ENCODE results near the gene CHMP4B. TPM values are rescaled to one million over a fixed set of nuclear protein-coding genes. Genes with fewer than 3 reads are reported as not detected.
A peak's percentile ranks its signal among the peaks of the same experiment; 100 is the strongest.

Gene CHMP4B
- total and polyA plus RNA-seq, 12 donors: 87.5 to 246 (median 103) TPM

GRCh38 chr20:33896509-33896908 lies 85.4 kb downstream of the CHMP4B start:
- no peak for TF ChIP-seq CTCF (IDR thresholded peaks at IDR 0.05)
- Histone ChIP-seq H3K4me3 (no peak overlapping the region), H3K36me3 (no peaks in the 10 kb centered on the region), H3K9me3 (peaks cover 0 to under 1% (median 0%) of the 10 kb centered on the region in 11 donors), H3K27ac (no peak overlapping the region), H3K4me1 (peaks cover 0 to 8% (median 0%) of the 10 kb centered on the region in 9 donors), H3K27me3 (no peaks in the 10 kb centered on the region)
- no peak for ATAC-seq
- no peak for DNase-seq
- intact Hi-C loops (cut with DNase I): no loop called here
- WGBS, 2 donors: 66 to 83% methylated on average over 4 of the region's 4 CpGs

GRCh38 chr20:33897313-33897912 lies 86.3 kb downstream of the CHMP4B start:
- WGBS, 2 donors: 56 to 69% methylated on average over 8 of the region's 8 CpGs
- DNase-seq (no peak), ATAC-seq (peak in 2 of 8 donors; percentile 18 to 41)
- H3K4me3 ChIP-seq: no peak overlapping the region
- TF ChIP-seq CTCF (IDR thresholded peaks at IDR 0.05): no peak
- H3K27me3 ChIP-seq: no peaks in the 10 kb centered on the region
- peaks cover 0 to 8% (median 0%) of the 10 kb centered on the region in 9 donors for H3K4me1 ChIP-seq
- H3K27ac ChIP-seq: no peak overlapping the region
- intact Hi-C loops (cut with DNase I): no loop called here
- H3K36me3 ChIP-seq: no peaks in the 10 kb centered on the region
- H3K9me3 ChIP-seq: no peaks in the 10 kb centered on the region

- no peak for ATAC-seq
- Histone ChIP-seq H3K9me3 (no peaks in the 10 kb centered on the region), H3K27me3 (peaks cover 0 to 3% (median 0%) of the 10 kb centered on the region in 7 donors), H3K4me1 (peaks cover 0 to 8% (median 0%) of the 10 kb centered on the region in 9 donors), H3K4me3 (no peak overlapping the region), H3K36me3 (no peaks in the 10 kb centered on the region), H3K27ac (no peak overlapping the region)
- 87 to 92% methylated on average over 7 of the region's 7 CpGs for WGBS, 2 donors
- DNase-seq: no peak
- intact Hi-C loops (cut with DNase I): no loop called here
- TF ChIP-seq CTCF (IDR thresholded peaks at IDR 0.05): no peak
These were observed 88.0 kb downstream of the CHMP4B start for GRCh38 chr20:33899106-33899505.

- H3K27me3 ChIP-seq: peaks cover 0 to 3% (median 0%) of the 10 kb centered on the region in 7 donors
- 52 to 60% methylated on average over 10 of the region's 10 CpGs for WGBS, 2 donors
- no peaks in the 10 kb centered on the region for H3K36me3 ChIP-seq
- DNase-seq (no peak), ATAC-seq (no peak)
- intact Hi-C loops (cut with DNase I): no loop called here
- peaks cover 0 to under 1% (median 0%) of the 10 kb centered on the region in 9 donors for H3K4me1 ChIP-seq
- TF ChIP-seq CTCF (IDR thresholded peaks at IDR 0.05): no peak
- no peak overlapping the region for H3K27ac ChIP-seq
- no peaks in the 10 kb centered on the region for H3K9me3 ChIP-seq
- H3K4me3 ChIP-seq: no peak overlapping the region
These were observed 89.5 kb downstream of the CHMP4B start for GRCh38 chr20:33900521-33901131.

Measured in heart right ventricle (tissue), 16 donors.